ENCODE measurements around the gene CHAT. TPM values are rescaled to one million over a fixed set of nuclear protein-coding genes. Genes with fewer than 3 reads are reported as not detected.
"Not testable (repeated sequence)": the region's sequence is repeated elsewhere in the genome, so short reads cannot be mapped to it uniquely, and the experiment has no call there.

Gene CHAT
- total and polyA plus RNA-seq, 5 experiments from 2014 or later = not detected

GRCh38 chr10:49667991-49668390 is 54.2 kb downstream of the CHAT start:
- Mint-ChIP-seq H3K27me3 (peaks cover 14 to 65% (median 23%) of the 10 kb centered on the region in 5 donors), H3K4me1 (no peaks in the 10 kb centered on the region), H3K4me3 (no peak overlapping the region), H3K36me3 (peaks cover 0 to 6% (median 2%) of the 10 kb centered on the region in 3 donors), H3K27ac (no peak overlapping the region), H3K9me3 (peaks cover 0 to 13% (median 0%) of the 10 kb centered on the region in 9 donors)
- ATAC-seq = no peak
- POLR2A ChIA-PET = no interaction called here
- no peak for DNase-seq

DNA sequence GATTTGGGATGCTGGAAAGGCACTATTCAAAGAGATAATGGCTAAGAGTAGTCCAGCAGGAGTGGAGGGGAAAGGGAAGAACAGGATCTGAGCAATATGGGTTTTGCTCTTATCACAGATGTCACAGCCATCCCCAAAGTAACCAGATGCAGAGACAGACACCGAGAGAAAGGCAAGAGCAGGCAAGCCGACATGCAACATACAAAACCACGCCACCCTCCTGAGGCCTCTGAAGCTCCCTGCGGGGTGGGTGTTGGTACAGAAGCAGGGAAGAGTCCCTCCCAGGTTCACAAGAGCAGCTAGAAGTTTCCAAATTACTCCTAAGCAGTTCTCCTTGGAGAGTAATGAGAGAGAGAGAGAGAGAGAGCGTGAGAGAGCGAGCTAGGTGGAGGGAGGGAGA is 54.8 kb downstream of the CHAT start:
- no peak overlapping the region for H3K4me3 Mint-ChIP-seq
- H3K27ac Mint-ChIP-seq = peak overlapping the region in 1 of 10 donors; percentile 76
- no peaks in the 10 kb centered on the region for H3K4me1 Mint-ChIP-seq
- peaks cover 0 to 13% (median under 1%) of the 10 kb centered on the region in 9 donors for H3K9me3 Mint-ChIP-seq
- ATAC-seq (no peak), DNase-seq (no peak)
- POLR2A ChIA-PET = no interaction called here
- H3K36me3 Mint-ChIP-seq = peaks cover 0 to 6% (median 2%) of the 10 kb centered on the region in 3 donors
- peaks cover 21 to 66% (median 28%) of the 10 kb centered on the region in 5 donors for H3K27me3 Mint-ChIP-seq

DNA sequence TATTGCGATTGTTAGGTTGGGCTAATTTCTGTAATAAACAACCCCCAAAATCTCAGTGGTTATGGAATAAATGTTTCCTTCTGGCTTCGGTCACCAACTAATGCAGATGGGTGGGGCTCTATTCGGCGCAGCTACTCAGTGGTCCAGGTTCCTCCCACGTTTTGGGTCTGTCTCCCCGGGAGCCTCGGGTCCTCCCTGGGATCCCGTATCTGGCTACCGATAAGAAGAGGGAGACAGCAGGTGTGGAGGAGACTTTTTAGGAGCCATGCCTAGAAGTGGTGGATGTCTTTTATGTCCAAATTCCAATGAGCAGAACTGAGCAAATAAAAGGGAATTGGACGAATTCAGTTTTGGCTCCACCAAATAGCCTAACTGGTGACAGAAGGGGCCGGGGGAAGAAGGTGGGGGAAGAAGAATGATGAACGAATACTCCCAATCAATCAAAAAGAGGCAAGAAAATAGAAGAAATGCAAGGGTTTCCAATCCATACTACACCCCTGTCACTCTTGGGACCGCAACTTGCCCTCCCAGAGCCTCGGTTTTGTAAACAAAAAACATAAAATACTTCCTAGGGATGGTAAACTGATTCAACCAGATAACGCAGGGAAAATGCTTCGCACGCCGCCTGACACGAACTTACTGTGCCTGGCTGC is 65.1 kb downstream of the CHAT start:
- ATAC-seq (no peak), DNase-seq (no peak)
- POLR2A ChIA-PET = no interaction called here
- H3K27ac Mint-ChIP-seq = no peak overlapping the region
- peaks cover 9 to 69% (median 32%) of the 10 kb centered on the region in 9 donors for H3K9me3 Mint-ChIP-seq
- H3K4me1 Mint-ChIP-seq = peaks cover 0 to 2% (median 0%) of the 10 kb centered on the region in 4 donors
- H3K4me3 Mint-ChIP-seq = no peak overlapping the region
- peaks cover 0 to 45% (median 3%) of the 10 kb centered on the region in 3 donors for H3K36me3 Mint-ChIP-seq
- H3K27me3 Mint-ChIP-seq = peaks cover 34 to 71% (median 45%) of the 10 kb centered on the region in 5 donors

GRCh38 chr10:49679480-49679893 is 65.7 kb downstream of the CHAT start, which contains the start of gene C10orf53:
Gene C10orf53, plus strand, starts transcription at chr10:49679651. Its CDS starts 47 bp downstream, at chr10:49679698.
- DNase-seq (no peak), ATAC-seq (no peak)
- peaks cover 9 to 74% (median 32%) of the 10 kb centered on the region in 9 donors for H3K9me3 Mint-ChIP-seq

GRCh38 chr10:49682449-49682848 is 68.6 kb downstream of the CHAT start:
- peaks cover 0 to 49% (median 3%) of the 10 kb centered on the region in 3 donors for H3K36me3 Mint-ChIP-seq
- H3K27ac Mint-ChIP-seq, ATAC-seq, H3K4me1 Mint-ChIP-seq, H3K4me3 Mint-ChIP-seq, DNase-seq, POLR2A ChIA-PET: not testable (repeated sequence)
- peaks cover 10 to 79% (median 39%) of the 10 kb centered on the region in 9 donors for H3K9me3 Mint-ChIP-seq
- H3K27me3 Mint-ChIP-seq = peaks cover 26 to 53% (median 34%) of the 10 kb centered on the region in 5 donors

More at GRCh38 chr10:49679480-49679893, 65.7 kb downstream of the CHAT start, which contains the start of gene C10orf53:
- POLR2A ChIA-PET = no interaction called here
- Mint-ChIP-seq H3K4me1 (peaks cover 0 to 2% (median 0%) of the 10 kb centered on the region in 4 donors), H3K36me3 (peaks cover 0 to 45% (median 3%) of the 10 kb centered on the region in 3 donors), H3K27me3 (peaks cover 34 to 66% (median 44%) of the 10 kb centered on the region in 5 donors), H3K27ac (no peak within 1 kb of the TSS), H3K4me3 (no peak within 1 kb of the TSS)

- Mint-ChIP-seq H3K27me3 (peaks cover 25 to 53% (median 36%) of the 10 kb centered on the region in 5 donors), H3K27ac (no peak overlapping the region), H3K4me1 (peaks cover 0 to 2% (median 0%) of the 10 kb centered on the region in 4 donors), H3K4me3 (no peak overlapping the region), H3K36me3 (peaks cover 1 to 49% (median 3%) of the 10 kb centered on the region in 3 donors), H3K9me3 (peaks cover 10 to 79% (median 38%) of the 10 kb centered on the region in 9 donors)
- ATAC-seq (no peak), DNase-seq (no peak)
- POLR2A ChIA-PET = no interaction called here
These were observed 69.0 kb downstream of the CHAT start for GRCh38 chr10:49682879-49683278.

DNA sequence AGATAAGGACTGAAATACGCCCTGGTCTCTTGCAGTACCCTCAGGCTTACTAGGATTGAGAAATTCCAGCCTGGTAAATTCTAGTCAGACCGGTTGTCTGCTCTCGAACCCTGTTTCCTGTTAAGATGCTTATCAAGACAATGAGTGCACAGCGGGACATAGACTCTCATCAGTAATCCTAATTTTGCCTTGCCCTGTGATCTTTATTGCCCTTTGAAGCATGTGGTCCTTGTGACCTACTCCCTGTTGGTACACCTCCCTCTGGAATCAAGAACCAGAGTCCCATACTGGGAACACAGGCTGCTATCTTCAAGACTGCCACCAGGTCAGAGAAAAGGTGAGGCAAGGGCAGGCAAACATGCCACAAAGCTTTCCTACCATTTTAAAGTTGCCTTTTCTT is 72.8 kb downstream of the CHAT start:
- DNase-seq (no peak), ATAC-seq (no peak)
- peaks cover 0 to 51% (median 25%) of the 10 kb centered on the region in 9 donors for H3K9me3 Mint-ChIP-seq
- peaks cover 31 to 57% (median 45%) of the 10 kb centered on the region in 5 donors for H3K27me3 Mint-ChIP-seq
- H3K36me3 Mint-ChIP-seq = peaks cover 0 to 29% (median 5%) of the 10 kb centered on the region in 3 donors
- POLR2A ChIA-PET = no interaction called here
- H3K4me3 Mint-ChIP-seq = no peak overlapping the region
- H3K27ac Mint-ChIP-seq = no peak overlapping the region
- H3K4me1 Mint-ChIP-seq = no peaks in the 10 kb centered on the region

DNA sequence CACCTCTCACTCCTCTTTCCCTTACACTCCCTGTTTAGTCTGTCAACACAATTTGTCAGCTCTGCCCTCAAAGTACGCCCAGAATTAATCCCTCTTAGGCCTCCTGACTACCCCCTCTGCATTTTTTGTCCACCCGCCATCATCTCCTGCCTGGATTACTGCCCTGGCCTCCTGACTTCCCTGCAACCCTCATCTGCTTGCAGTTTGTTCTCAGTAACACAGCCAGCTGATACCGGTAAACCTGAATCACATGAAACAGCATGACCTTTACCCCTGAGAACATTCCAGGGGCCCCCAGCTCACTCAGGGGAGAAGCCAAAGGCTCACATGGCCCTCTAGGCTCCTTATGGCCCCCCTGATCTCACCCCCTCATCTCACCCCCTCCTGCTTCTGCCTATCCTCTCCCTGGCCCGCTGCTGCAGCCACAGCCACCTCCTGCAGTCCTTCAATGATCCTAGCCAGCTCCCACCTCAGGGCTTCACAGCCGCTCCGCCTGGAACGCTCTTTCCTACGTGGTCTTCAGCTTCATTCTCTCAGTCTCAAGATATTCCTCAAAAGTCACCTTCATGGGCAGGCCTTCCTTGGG is 74.5 kb downstream of the CHAT start:
- Mint-ChIP-seq H3K4me1 (no peaks in the 10 kb centered on the region), H3K9me3 (peaks cover 0 to 41% (median 22%) of the 10 kb centered on the region in 9 donors), H3K27me3 (peaks cover 37 to 67% (median 54%) of the 10 kb centered on the region in 5 donors), H3K27ac (no peak overlapping the region), H3K4me3 (no peak overlapping the region), H3K36me3 (peaks cover 0 to 23% (median 5%) of the 10 kb centered on the region in 3 donors)
- no peak for ATAC-seq
- no peak for DNase-seq
- POLR2A ChIA-PET = interaction anchor here (0.6 kb wide), 1 partner anchor 92 kb away, joined by 3 read pairs; no protein-coding TSS in a partner anchor

DNA sequence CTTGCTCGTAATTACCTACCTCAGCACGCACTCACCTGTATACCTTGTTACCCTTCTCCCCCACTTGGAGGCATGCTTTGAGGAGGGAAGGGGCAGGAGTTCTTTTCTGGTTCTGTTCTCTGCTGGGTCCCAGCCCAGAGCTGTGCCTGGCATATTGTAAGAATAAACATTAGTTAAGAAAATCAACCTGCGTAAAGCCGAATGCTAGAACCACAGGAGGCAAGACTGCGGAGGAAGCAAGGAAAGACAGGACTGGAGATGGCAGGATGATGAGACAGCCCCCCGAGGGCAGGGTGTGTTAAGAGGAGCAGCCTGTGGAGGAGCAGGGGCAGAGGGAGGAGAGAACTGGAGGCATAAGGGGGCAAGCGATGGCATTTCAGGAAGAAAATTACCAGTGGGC is 75.1 kb downstream of the CHAT start:
- Mint-ChIP-seq H3K4me1 (no peaks in the 10 kb centered on the region), H3K27me3 (peaks cover 41 to 72% (median 58%) of the 10 kb centered on the region in 5 donors), H3K36me3 (peaks cover 0 to 23% (median 5%) of the 10 kb centered on the region in 3 donors), H3K4me3 (no peak overlapping the region), H3K27ac (peak overlapping the region in 1 of 10 donors; percentile 13), H3K9me3 (peaks cover 0 to 46% (median 22%) of the 10 kb centered on the region in 9 donors)
- POLR2A ChIA-PET = no interaction called here
- ATAC-seq (no peak), DNase-seq (no peak)

DNA sequence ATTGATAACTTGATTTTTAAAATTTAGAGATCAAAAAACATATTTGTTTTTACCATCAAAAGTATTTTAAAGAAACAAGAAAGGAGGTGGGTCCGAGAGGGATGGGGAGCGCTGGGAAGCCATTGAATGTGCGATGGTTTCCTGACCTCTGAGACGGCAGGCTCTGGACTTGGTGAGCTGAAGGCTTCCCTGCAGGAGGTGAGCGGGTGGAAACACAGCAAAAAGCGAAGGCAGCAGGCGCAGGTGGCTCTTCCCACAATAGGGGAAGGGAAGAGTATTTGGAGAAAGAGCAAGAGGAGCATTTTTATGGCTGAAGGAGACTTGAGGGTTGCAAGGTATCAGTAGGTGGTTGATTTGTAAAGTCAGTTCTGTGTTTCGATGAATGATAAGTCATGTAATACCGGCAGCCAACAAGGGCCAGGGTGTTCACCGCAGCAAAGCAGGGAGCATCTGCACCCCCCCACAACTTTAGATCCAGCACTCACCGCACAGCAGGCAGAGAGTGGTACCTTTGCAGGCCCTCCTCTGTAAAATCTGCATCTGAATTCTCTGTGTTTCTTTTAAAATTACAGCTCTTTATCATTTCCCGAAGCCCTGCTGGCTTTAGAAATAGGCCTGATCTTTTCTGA is 76.2 kb downstream of the CHAT start:
- POLR2A ChIA-PET = no interaction called here

DNA sequence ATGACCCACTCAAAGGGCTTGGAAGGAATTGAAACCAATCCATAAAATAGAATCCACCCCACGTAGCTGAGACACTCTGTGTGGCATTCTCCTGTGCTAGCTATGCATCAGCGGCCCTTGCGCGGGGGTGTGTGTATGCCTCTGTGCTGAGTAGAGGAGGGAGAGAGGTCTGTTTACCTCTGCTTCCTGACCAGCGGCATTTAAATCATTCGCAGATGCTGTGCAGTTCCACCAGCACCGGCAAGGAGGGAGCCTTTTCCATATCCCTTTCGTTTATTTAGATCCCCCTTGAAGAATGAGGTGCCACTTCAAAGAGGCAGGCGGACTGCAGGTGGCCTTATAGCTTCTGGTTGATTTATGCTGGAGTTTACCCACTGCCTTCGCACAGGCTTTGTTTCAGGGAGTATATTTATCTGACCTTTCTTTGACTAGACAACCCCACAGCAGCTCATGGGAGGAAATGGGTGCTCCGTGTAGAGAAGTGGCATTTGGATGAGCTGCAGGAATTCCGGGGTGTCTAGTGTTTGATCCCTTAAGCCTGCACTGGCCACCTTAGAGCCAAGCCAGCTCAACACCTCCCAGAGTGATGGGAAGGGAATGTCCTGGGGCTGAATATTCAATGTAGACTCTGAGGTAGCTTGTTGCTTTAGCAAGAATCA is 77.0 kb downstream of the CHAT start:
- Mint-ChIP-seq H3K27me3 (peaks cover 39 to 87% (median 55%) of the 10 kb centered on the region in 5 donors), H3K27ac (no peak overlapping the region), H3K4me1 (no peaks in the 10 kb centered on the region), H3K4me3 (no peak overlapping the region), H3K9me3 (peaks cover 0 to 34% (median 21%) of the 10 kb centered on the region in 9 donors), H3K36me3 (peaks cover 0 to 23% (median 5%) of the 10 kb centered on the region in 3 donors)
- ATAC-seq = no peak
- DNase-seq = no peak
- POLR2A ChIA-PET = interaction anchor here (0.6 kb wide), 1 partner anchor 120 kb away, joined by 7 read pairs; no protein-coding TSS in a partner anchor

More for the DNA sequence above, 76.2 kb downstream of the CHAT start:
- DNase-seq (no peak), ATAC-seq (no peak)
- Mint-ChIP-seq H3K36me3 (peaks cover 0 to 23% (median 5%) of the 10 kb centered on the region in 3 donors), H3K27ac (no peak overlapping the region), H3K4me3 (no peak overlapping the region), H3K27me3 (peaks cover 40 to 83% (median 60%) of the 10 kb centered on the region in 5 donors), H3K9me3 (peaks cover 0 to 38% (median 22%) of the 10 kb centered on the region in 9 donors), H3K4me1 (no peaks in the 10 kb centered on the region)

GRCh38 chr10:49691588-49691987 is 77.8 kb downstream of the CHAT start:
- H3K4me3 Mint-ChIP-seq = no peak overlapping the region
- DNase-seq = no peak
- peaks cover 0 to 26% (median 16%) of the 10 kb centered on the region in 9 donors for H3K9me3 Mint-ChIP-seq
- ATAC-seq = no peak
- H3K27ac Mint-ChIP-seq = no peak overlapping the region
- H3K4me1 Mint-ChIP-seq = no peaks in the 10 kb centered on the region
- peaks cover 39 to 87% (median 54%) of the 10 kb centered on the region in 5 donors for H3K27me3 Mint-ChIP-seq
- POLR2A ChIA-PET = no interaction called here
- H3K36me3 Mint-ChIP-seq = peaks cover 0 to 17% (median 5%) of the 10 kb centered on the region in 3 donors
